ENCODE measurements around the gene GDF11.

Gene GDF11

GRCh38 chr12:55742719-55743405 lies at the start of gene GDF11:
Gene GDF11, plus strand, starts transcription at chr12:55743122. Its CDS starts 195 bp downstream, at chr12:55743317.
- peak; percentile 60 for DNase-seq (ENCODE audit: extremely low read depth, insufficient read length)
- H3K4me3 ChIP-seq (replicated peaks; ENCODE audit: low read depth, low read length), result peak within 1 kb of the TSS; percentile 69
- H3K36me3 ChIP-seq (ENCODE audit: control insufficient read depth, insufficient read depth, low read length), result no peaks in the 10 kb centered on the region
- TF ChIP-seq, protein P1, sequence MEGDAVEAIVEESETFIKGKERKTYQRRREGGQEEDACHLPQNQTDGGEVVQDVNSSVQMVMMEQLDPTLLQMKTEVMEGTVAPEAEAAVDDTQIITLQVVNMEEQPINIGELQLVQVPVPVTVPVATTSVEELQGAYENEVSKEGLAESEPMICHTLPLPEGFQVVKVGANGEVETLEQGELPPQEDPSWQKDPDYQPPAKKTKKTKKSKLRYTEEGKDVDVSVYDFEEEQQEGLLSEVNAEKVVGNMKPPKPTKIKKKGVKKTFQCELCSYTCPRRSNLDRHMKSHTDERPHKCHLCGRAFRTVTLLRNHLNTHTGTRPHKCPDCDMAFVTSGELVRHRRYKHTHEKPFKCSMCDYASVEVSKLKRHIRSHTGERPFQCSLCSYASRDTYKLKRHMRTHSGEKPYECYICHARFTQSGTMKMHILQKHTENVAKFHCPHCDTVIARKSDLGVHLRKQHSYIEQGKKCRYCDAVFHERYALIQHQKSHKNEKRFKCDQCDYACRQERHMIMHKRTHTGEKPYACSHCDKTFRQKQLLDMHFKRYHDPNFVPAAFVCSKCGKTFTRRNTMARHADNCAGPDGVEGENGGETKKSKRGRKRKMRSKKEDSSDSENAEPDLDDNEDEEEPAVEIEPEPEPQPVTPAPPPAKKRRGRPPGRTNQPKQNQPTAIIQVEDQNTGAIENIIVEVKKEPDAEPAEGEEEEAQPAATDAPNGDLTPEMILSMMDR (IDR thresholded peaks at IDR 0.05; ENCODE audit: insufficient read depth, low read length, poor library complexity, severe bottlenecking), result no peak
- no peaks in the 10 kb centered on the region for H3K27me3 ChIP-seq (replicated peaks; ENCODE audit: control insufficient read depth, insufficient read depth, low read length)

DNA sequence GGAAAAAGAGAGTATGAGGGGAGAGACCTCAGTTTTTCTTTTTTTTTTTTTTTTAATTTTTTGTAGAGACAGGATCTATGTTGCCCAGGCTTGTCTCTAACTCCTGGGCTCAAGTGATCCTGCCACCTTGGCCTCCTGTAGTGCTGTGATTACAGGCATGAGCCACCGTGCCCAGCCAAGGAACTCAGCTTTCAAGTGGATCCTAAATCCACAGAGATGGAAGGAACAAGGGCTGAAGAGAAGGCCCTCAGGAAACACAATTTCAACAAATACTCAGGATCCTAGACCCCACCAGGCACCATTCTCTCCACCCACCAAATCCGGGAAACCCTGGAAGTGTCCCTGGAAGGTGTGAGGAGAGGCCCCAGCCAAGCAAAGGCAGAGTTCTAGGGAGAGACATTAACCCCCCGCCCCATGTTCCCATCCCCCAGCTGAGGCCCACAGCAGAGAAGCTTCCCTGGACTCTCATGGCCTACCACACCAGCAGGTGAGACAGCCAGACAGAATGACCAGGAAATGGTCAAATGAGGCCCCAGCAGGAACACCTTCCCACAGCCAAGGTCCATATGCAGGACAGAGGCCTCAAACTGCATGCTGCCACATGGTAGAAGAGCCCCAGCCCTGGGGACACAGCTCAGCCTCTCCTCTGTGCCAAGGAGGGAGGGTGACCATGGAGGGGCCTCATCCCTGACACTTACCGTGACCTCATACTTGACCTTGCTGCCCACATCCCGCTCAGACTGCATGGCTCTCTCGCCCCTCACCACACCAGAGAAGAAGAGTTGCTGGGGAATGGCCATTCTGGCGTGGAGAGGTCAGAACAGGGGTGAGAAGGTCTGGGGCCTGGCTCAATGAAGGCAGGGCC lies 49.4 kb upstream of the GDF11 start:
- H3K36me3 ChIP-seq (ENCODE audit: control insufficient read depth, insufficient read depth, low read length), result no peaks in the 10 kb centered on the region
- TF ChIP-seq, protein P1 (IDR thresholded peaks at IDR 0.05; ENCODE audit: insufficient read depth, low read length, poor library complexity, severe bottlenecking), result no peak
- H3K4me3 ChIP-seq (replicated peaks; ENCODE audit: low read depth, low read length), result no peak overlapping the region
- H3K27me3 ChIP-seq (replicated peaks; ENCODE audit: control insufficient read depth, insufficient read depth, low read length), result no peaks in the 10 kb centered on the region; the same call in 1 of the 2 replicates
- DNase-seq (ENCODE audit: extremely low read depth, insufficient read length), result no peak

- Histone ChIP-seq H3K36me3 (ENCODE audit: control insufficient read depth, insufficient read depth, low read length) (no peaks in the 10 kb centered on the region), H3K4me3 (replicated peaks; ENCODE audit: low read depth, low read length) (no peak overlapping the region), H3K27me3 (replicated peaks; ENCODE audit: control insufficient read depth, insufficient read depth, low read length) (peaks cover 2% of the 10 kb centered on the region; the same call in 1 of the 2 replicates)
- TF ChIP-seq, protein P1 (IDR thresholded peaks at IDR 0.05; ENCODE audit: insufficient read depth, low read length, poor library complexity, severe bottlenecking), result no peak
- DNase-seq (ENCODE audit: extremely low read depth, insufficient read length), result no peak
Observed at GRCh38 chr12:55694188-55694515, 48.8 kb upstream of the GDF11 start.

DNA sequence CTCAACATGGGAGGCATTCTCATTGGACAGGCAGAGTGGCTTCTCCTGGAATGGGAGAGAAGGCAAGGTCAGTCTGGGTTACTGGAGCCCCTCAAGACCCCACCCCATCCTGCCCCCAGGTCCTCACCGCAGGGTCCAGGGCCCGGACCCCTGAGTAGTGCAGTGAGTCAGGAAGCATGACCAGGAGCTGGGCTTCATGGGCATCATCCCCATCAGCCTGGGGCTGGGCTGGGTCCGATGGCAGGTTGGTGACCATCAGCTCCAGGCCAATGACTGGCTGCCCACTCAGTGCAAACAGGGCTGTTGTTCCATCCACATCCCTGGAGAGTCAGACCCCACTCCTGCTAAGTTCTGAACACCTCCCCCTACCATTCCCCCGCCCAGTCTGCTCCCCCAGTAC lies 48.3 kb upstream of the GDF11 start:
- Histone ChIP-seq H3K27me3 (replicated peaks; ENCODE audit: control insufficient read depth, insufficient read depth, low read length) (peaks cover 2% of the 10 kb centered on the region; the same call in 1 of the 2 replicates), H3K36me3 (ENCODE audit: control insufficient read depth, insufficient read depth, low read length) (no peaks in the 10 kb centered on the region), H3K4me3 (replicated peaks; ENCODE audit: low read depth, low read length) (no peak overlapping the region)
- TF ChIP-seq, protein P1 (IDR thresholded peaks at IDR 0.05; ENCODE audit: insufficient read depth, low read length, poor library complexity, severe bottlenecking), result no peak
- DNase-seq (ENCODE audit: extremely low read depth, insufficient read length), result no peak

- Histone ChIP-seq H3K4me3 (replicated peaks; ENCODE audit: low read depth, low read length) (no peak overlapping the region), H3K36me3 (ENCODE audit: control insufficient read depth, insufficient read depth, low read length) (no peaks in the 10 kb centered on the region), H3K27me3 (replicated peaks; ENCODE audit: control insufficient read depth, insufficient read depth, low read length) (peaks cover 2% of the 10 kb centered on the region; the same call in 1 of the 2 replicates)
- TF ChIP-seq, protein P1 (IDR thresholded peaks at IDR 0.05; ENCODE audit: insufficient read depth, low read length, poor library complexity, severe bottlenecking), result no peak
- DNase-seq (ENCODE audit: extremely low read depth, insufficient read length), result no peak
Observed at GRCh38 chr12:55695349-55695748, 47.6 kb upstream of the GDF11 start.

Measured in GM06990 (cell line).